Breast epithelium (tissue), 3 donors: ENCODE results near the gene PBX3.

Experiments
- POLR2A ChIP-seq: fragments of 450-650 bp; IDR thresholded peaks from one replicate; pipeline ENCODE4 v1.6.1; 2016; ENCODE audit warnings: antibody characterized with exemption, mild to moderate bottlenecking, moderate library complexity
- TF ChIP-seq, protein P1 (sequence below), 3 donors: fragments of 450-650 bp; IDR thresholded peaks; one replicate each; pipeline ENCODE4 v1.5.1; 2016 to 2017; ENCODE audit warnings: antibody characterized with exemption in 3 of 3, mild to moderate bottlenecking in 3 of 3, moderate library complexity in 3 of 3

DNA sequence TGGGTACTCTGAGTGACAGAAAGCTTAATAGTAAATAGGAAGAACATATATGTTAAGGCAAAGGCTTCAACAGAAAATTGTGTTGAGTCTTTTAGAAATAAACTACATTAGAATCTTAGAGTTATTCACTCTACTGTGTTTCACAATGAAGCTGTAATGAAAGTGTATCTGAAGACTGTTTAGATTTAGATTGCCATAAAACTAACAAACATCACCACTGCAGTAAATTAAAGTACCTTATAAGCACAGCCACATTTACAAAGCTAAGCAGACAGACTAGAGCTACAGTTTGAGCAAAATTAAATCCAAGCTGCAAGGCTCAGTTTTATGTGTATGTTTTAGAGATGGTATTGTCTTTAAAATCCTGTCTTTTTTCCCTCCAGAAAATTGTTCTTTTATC is 172.4 kb downstream of the PBX3 start:
- TF ChIP-seq POLR2A, result no peak
- TF ChIP-seq, protein P1, sequence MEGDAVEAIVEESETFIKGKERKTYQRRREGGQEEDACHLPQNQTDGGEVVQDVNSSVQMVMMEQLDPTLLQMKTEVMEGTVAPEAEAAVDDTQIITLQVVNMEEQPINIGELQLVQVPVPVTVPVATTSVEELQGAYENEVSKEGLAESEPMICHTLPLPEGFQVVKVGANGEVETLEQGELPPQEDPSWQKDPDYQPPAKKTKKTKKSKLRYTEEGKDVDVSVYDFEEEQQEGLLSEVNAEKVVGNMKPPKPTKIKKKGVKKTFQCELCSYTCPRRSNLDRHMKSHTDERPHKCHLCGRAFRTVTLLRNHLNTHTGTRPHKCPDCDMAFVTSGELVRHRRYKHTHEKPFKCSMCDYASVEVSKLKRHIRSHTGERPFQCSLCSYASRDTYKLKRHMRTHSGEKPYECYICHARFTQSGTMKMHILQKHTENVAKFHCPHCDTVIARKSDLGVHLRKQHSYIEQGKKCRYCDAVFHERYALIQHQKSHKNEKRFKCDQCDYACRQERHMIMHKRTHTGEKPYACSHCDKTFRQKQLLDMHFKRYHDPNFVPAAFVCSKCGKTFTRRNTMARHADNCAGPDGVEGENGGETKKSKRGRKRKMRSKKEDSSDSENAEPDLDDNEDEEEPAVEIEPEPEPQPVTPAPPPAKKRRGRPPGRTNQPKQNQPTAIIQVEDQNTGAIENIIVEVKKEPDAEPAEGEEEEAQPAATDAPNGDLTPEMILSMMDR (IDR thresholded peaks at IDR 0.05), result no peak
